Measurements from ENCODE around the gene MTMR3.

MTMR3 gene

DNA sequence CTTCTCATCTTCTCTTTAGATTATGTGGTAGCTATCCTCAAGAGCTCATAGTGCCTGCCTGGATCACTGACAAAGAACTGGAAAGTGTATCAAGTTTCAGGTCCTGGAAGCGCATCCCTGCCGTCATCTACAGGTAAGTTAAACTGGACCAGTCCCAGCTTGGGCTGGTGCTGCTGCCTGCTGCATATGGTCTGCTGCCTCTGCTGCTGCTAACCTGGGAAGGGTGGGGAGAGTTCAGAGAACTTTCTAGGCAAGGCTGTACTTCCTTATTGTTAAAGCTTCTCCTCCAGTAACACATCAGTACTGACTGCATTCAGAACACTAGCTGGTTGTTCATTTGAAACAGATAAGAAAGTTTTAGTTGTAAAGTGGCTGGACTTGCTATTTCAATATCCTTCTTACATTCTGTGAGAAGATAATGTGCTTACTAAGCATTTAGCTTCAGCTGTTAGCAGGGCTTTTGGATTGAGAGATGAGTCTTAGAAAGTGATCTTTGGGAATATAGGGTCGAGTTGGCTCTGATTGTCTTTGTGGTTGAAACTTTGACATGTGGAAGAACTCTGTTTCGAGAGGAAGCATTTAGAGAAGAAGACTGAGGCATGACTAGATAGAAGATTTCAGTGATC lies 120.0 kb downstream of the MTMR3 start:
- DNase-seq (ENCODE audit: low read depth): no peak

DNA sequence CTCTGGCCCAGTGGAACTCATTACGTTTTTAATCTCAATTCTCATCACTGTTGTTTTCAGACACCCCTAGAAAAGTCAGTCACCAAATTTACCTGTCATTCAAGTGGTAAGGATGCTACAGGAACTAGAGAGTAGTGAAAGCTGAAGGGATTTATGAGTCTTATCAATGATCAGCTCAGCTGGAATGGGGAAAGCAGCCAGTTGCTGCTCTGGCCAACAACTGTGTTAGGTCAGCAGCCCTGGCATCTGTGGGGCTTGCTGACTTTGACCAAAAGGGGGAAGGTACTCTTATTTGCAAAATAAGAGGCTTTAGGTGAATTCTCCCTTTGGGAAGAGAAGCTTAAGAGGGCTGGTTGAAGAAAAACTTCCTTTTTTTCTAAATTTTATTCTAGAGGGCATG lies 121.1 kb downstream of the MTMR3 start:
- DNase-seq (ENCODE audit: low read depth): no peak

DNA sequence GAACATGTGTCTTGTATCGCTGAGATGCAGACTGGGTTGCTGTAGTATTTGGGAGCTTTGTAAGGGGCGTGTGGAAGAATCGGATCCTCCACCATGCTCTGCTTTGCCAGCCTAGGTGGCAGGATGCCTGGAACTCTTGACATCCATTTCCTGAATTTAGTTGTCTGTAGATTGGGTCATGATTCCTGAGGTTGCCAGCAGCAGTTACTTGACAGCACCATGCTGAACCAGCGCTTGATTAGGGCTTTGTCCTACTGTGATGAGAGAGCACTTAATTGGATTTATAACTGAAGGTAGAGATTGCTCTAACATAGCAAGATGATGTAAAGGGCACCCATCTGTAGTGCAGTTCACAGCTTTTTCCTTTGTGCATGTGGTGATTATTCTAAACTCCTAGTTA lies 121.7 kb downstream of the MTMR3 start:
- no peak for DNase-seq (ENCODE audit: low read depth)

DNA sequence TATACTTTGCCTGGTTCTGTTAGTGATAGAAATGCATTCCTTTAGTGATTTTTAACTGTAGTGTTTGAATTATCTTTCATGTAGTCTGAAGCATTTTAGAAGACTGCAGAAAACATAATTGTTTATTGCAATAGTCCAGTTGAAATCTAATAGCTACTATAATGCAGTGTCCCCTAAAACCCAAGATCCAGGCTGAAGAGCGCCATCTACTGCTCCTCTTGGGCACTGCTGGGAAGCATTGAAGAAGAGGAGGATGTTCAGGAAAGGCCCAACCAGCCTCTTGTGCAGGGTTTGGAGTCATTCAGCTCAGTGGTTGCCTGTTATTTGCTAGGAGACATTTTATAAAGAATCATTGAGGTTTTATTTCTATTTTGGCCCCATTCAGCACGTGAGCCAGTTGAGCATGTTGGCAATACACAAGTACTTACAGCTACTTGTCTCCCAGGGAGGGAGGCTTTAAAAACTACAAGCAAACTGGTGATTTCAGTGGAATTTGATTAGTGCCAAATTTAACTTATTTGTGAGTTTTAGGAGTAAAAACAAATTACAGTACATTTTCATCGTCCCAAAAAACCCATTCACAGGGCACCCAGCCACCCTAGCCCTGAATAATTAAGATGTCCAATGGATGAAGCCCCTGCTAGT lies 122.4 kb downstream of the MTMR3 start:
- DNase-seq (ENCODE audit: low read depth): peak; percentile 32

DNA sequence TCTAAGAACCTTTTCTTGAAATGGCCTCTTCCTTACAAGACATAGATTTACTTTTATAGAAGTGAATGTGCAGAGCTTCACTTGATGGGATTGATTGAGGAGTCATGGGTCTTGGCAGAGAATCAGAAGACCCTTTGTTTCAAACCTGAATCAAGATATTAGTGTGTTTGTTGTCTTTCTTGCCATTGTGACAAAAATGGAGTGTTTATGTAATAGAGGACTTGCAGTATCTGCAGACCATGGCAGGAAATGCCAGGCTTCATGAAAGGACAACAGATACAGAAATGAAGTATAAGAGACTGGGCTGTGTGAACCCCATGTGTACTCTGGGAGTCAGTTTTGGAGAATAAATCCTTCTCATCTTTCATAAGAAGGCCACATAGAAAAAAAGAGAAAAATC lies 124.4 kb downstream of the MTMR3 start:
- DNase-seq (ENCODE audit: low read depth): no peak

DNA sequence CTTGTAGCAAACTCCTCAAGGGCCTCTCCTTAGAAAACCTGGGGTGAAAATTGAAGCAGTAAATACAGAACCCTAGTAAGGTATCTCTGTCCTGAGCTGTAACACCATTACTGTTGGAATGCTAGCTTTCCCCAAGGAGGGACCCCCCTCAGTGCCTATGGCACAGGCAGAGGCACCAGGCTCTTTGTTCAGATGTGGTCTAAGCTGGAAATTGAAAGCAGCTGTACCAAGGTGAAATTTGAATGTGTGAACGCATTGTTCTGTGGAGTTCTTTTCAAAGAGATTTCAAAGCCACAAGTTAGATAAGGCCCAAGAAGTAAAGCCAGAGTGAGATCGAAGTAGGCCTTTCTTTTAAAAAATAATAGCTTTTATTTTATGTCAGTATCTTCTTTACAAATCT lies 125.4 kb downstream of the MTMR3 start:
- no peak for DNase-seq (ENCODE audit: low read depth)

DNA sequence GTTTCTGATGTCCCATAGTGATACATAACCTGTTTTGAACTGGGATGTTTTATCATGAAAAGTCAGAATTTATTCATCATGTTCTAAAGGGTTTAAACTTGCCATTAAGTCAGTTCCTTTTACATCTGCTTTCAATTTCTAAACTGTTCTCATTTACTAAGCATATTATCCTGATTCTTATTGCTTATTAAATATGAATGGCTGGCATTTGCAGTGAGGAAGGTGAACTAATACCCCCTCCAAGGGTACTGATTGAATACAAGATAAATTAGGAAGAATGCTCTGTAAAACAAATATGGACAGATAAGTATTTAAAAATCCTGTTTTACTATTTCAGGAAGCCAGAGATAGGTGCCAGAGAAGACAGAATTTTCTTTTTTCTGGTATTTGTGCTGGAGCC lies 126.5 kb downstream of the MTMR3 start:
- no peak for DNase-seq (ENCODE audit: low read depth)

DNA sequence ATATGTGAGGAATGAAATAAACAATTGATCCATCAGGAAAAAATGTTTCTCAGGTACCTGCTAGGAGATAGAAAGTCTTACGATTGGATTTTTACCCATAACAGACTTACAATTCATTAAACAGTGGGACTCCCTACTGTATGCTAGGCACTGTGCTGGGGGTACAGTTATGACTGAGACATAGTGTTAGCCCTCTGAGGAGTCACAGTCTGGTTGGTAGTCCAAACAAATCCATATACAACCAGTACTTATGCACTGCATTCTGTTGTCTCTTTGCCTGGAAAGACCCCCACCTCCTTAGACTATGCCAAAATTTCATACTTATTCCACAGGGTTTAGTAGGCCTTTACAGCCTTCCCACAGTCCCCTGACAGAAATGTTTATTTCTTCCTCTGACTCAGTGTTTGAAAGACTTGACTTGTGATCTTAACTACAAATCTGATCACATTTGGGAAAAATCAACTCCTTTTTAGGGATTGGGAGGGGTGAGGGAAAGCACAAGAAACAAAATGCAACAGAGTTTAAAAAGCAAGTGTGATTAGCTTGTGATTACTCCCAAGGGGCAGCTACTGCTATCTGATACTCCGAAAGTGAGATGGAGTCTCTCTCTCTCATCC lies 127.9 kb downstream of the MTMR3 start:
- DNase-seq (ENCODE audit: low read depth): no peak

DNA sequence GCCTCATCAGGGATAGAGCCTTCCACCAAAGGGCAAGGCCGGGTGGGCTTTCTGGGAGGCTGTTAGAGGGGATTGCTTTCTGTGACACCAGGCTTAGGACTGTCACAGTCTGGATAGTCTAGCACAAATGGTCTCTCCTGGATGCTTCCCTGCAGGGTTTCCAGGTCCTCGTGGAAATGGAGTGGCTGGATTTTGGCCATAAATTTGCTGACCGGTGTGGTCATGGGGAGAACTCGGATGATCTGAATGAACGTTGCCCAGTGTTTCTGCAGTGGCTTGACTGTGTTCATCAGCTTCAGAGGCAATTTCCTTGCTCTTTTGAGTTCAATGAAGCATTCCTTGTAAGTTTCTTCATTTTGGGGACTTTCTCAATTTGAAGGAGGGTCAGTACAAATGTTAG lies 130.2 kb downstream of the MTMR3 start:
- DNase-seq (ENCODE audit: low read depth): no peak

DNA sequence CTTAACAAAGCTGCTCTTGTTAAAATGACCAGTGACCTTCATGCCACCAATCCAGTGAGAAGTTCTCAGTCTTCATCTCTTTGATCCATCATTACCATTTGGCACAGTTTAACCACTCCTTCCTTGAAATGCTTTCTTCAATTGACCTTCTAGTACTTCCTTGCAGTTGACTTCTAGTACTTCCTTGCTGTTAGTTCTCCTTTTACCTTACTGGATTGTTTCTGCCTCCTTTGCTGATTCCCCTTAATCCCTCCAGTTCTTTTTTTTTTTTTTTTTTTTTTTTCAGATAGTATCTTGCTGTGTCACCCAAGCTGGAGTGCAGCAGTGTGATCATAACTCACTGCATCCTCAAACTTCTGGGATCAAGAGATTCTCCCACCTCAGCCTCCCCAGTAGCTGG lies 131.3 kb downstream of the MTMR3 start:
- no peak for DNase-seq (ENCODE audit: low read depth)

DNA sequence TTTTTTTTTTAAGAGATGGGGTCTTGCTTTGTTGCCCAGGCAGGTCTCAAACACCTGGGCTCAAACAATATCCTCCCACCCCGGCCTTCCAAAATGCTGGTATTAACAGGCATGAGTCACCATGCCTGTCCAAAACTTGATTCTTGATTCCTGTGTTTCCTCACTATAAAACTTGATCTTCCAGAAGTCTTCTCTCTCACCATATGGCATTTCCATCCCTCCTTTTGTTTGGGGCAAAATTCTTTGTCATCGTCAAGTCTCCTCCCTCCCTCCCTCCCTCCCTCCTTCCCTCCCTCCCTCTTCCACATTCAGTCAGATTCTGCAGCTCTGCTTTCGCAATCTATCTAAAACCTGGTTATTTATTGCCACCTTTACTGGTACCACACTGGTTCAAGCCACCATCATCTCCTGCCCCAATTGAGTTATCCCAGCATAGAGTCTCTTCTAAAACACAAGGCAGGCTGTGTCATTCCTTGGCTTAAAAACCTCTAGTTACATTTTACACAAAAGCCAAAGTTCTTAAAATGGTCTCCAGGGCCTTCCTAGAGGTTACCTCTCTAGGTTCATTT lies 132.3 kb downstream of the MTMR3 start:
- DNase-seq (ENCODE audit: low read depth): no peak

DNA sequence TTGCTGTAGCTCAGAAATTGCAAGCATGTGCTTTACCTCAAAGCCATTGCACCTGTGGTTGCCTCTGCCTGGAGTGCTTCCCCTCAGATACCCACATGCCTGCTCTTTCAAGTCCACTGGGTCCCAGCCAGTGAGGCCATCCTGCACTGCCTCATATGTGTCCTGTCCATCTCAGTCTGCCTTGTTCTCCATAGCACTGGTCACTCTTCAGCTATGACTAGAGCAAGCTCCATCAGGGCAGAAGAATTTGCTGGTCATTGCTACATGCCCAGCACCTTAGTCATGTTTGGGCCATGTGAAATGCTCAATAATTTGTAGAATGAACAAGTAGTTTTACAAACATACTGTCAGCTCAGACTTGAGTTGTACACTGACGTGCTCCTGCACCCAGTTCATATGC lies 132.9 kb downstream of the MTMR3 start:
- DNase-seq (ENCODE audit: low read depth): peak; percentile 64

DNA sequence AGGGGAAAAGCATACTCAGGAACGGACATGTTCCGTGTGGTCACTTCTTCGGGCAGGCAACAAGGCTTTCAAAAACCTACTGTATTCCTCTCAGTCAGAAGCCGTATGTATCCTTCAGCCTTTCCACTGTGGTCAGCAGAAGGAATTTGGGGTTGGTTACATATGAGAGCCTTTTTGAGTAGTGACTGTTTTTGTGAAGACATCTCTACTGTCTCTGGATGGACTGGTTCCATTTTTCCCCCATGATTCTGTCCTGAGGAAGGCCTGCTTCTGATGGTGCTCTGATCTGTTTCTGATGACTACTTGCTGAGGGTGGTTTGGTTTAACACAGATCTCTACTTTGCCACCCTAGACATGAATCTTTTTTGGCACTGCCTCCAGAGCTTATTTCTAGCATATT lies 133.6 kb downstream of the MTMR3 start:
- no peak for DNase-seq (ENCODE audit: low read depth)

DNA sequence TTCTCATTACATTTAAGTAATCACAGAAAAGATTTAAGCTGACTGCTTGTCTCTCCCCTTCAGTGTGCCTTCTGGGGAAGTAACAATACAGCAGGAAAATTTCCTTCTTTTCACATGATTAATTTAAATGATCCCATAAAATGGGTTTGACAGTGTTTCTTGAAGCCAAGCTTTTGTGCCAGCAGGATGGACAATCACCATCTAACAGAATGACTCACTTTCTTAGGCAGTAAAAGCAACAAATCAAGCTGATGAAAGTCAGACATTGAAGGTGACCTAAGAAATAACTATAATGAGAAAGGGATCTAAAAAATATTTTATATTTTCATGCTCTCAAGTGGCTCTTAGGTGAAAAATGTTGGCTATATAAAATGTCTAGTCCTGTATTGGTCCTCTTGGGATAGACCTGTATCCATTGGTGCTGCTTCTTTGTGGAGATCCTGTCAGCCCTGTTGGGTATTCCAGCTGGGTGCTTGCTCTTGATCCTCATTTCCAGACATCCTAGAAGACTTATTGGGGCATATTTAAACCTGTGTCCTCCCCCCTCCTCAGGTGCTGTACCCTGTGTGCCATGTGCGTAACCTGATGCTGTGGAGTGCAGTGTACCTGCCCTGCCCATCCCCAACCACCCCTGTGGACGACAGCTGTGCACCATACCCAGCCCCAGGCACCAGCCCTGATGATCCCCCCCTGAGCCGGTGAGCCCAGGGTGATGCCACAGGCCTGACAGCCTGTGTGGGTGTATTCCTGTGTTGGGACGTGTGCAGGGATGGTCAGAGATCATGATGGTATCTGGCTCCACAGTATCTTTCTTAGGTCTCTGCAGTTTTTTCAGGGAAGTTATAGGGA lies 134.6 kb downstream of the MTMR3 start:
- no peak for DNase-seq (ENCODE audit: low read depth)

DNA sequence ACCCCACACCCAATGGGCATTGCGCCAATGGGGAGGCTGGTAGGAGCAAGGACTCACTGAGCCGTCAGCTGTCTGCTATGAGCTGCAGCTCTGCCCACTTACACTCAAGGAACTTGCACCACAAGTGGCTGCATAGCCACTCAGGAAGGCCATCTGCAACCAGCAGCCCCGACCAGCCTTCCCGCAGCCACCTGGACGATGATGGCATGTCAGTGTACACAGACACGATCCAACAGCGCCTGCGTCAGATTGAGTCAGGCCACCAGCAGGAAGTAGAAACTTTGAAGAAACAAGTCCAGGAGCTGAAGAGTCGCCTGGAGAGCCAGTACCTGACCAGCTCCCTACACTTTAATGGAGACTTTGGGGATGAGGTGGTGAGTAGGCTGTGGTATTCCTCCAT lies 137.5 kb downstream of the MTMR3 start:
- DNase-seq (ENCODE audit: low read depth): no peak

DNA sequence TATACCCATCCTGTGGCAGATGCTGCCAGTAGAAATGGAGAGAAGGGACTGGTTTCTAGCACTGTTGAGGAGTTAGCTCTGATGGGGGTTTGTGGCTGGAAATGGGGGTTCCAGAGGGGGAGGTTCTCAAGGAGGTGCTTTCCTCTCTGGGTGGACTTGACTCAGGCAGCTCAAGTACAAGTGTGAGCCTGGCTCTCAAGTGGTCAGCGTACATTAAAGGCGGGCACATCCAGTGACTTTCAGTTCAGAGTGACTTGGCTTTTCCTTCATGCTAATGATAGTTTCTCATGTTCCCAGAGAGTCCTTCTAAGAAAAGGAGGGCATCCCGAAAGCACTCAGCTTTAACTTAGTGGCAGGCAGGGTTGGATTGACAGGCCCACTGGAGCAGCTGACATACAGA lies 138.4 kb downstream of the MTMR3 start:
- no peak for DNase-seq (ENCODE audit: low read depth)

DNA sequence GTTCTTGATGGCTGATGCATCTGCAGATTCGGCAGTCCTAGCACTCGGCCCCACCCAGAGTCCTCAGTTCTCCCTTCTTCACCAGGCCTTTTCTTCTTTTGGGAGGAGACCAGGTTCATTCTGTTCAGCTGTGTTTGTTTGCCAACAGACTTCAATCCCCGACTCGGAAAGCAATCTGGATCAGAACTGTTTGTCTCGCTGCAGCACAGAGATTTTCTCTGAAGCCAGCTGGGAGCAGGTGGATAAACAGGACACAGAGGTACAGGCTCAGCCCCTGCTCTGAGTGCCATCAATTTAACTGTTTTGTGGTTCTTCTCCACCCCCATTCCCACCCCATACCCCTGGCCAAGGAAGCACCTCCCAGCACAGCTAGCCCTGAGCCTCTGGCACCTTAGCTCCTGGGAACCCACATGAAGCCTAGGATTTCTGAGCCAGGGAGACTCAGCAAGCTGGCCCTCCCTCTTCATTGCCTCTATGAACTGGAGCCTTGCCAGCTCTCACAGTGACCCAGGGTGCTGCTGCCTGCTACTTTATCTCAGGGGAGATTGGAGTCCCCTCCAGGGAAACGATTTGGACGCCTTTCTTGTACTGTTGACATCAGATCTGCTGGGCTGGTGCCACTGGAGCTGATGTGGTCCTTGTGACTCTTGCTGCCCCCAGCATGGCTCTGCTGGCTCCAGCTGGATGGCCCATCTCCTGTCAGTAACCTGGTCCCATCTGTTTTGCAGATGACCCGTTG lies 139.1 kb downstream of the MTMR3 start:
- DNase-seq (ENCODE audit: low read depth): no peak

DNA sequence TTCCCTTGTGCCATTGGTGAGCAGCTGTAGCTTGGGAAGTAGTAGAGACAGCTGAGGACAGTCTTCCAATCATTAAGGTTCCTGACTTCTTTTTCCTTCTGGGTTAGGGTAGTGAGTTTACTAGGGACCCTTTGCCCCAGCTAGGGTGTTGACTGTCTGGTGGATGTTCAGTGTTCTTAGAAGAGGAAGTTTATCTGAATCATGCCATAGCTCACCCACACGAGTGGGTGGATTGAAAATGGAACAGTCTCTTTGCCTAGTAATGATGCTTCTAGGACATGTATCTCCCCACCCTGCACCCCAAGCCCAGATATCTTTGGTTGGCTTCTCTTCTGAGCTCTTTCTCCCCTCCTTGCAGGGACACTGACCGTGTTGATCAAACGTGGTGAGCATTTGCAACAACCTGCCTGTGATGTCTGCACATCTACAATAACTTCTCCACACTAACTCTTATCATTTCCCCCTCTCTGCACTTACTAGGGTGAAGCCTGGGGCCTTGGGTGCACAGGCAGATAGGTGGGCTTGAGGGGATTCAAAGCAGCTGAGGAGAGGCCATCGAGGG lies 140.2 kb downstream of the MTMR3 start:
- DNase-seq (ENCODE audit: low read depth): no peak

DNA sequence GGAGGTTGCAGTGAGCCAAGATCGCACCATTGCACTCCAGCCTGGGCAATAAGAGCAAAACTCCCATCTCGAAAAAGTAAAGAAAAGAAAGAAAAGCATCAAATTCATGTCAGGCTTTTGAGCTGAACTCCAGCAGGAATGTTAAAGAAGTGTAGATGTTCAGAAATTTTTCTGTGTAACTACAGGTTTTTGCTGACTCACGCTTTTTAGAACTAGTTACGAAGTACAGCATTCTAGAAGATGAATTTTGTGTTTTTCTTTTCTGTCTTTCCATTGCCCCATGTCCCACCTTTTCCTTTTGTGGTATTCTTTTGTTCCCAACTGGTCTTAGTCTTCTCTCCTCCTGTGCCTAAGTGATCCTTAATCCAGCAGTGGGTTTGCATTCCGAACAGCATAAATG lies 141.3 kb downstream of the MTMR3 start:
- DNase-seq (ENCODE audit: low read depth): no peak

DNA sequence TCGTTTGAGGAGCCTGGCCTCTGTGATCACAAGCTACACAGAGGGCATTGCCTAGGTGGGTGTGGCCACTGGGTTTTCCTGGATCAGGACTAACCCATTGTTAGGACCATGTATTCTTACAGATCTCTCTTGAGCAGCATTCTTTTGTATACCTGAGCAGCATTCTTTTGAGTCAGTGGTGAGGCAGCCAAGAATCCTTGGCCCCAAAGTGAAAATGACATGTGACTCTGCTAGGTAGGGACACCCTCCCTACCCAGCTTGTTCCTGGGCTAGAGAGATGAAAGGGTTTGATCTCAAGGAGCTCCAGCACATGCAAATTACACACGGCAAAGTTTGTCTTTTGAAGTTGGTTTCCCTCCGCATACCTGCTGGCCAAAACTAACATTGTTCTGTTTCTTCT lies 142.2 kb downstream of the MTMR3 start:
- DNase-seq (ENCODE audit: low read depth): no peak

DNA sequence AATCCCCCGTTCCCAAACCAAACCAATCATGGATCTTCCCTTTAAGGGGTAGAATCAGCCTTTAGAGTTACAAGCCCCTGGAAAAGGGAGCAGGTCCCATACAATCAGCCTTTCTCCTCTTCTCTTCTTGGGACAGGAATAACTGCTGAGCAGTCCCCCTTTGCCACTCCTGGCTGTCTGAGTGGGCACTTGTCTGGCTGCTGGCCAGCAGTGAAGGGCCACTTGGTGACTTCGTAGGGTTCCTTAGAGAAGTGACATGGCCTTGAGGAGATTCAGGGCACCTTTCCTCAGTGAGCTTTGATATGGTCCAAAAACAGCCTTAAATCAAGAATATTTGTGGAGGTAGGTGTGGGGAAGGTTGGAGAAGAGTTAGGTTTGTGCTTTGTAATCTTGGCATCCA lies 143.8 kb downstream of the MTMR3 start:
- no peak for DNase-seq (ENCODE audit: low read depth)

DNA sequence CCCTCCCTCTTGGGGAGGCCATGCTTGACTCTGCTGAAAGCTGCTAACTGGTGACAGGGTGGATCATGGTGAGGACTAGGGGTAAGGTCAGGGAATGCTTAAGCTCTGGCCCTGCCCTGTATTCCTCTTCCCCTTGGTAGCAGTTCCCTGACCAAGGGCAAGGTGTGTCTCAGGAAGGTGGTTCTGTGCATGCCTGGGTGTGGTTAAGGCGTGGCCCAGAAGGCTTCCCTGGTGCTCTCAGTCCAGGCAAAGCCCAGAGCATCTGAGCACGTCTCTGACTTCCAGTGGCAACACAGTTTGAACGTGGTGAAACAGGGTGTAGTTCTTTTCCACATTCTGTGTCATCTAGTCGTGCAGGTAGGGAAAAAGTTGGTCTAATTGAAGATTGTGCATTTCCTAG lies 144.2 kb downstream of the MTMR3 start:
- no peak for DNase-seq (ENCODE audit: low read depth)

All from HS-5 (cell line).